ENCODE results near the gene RUNX3.
A peak's percentile ranks its signal among the peaks of the same experiment; 100 is the strongest.

RUNX3 gene

DNA sequence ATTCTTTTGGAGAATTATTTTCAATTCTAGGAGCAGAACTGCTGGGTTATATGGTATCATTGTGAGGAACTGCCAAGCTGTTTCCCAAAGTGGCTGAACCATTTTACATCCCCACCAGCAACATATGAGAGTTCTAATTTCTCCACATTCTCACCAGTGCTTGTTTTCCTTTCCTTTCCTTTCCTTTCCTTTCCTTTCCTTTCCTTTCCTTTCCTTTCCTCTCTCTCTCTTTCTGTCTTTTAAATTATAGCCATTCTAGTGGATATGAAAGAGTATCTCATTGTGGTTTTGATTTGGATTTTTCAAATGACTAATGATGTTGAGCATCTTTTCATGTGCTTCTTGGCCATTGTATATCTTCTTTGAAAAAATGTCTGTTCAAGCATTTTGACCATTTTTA lies 45.3 kb downstream of the RUNX3 start:
- H3K27me3 Mint-ChIP-seq: peaks cover 11% of the 10 kb centered on the region
- intact Hi-C loops (cut with micrococcal nuclease): no loop called here

DNA sequence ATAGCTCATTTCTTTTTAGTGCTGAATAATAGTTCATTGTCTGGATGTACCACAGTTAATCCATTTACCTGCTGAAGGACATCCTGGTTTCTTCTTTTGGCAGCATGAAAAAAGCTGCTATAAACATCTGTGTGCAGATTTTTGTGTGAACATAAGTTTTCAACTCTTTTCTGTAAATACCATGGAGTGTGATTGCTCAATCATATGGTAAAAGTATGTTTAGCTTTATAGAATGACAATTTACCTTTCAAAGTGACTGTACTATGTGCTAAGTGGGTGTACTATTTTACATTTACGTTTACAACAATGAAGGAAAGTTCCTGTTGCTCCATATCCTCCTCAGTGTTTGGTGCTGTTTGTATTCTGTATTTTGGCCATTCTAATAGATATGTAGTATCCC lies 49.0 kb downstream of the RUNX3 start:
- H3K36me3 Mint-ChIP-seq (ENCODE audit: low read depth): no peaks in the 10 kb centered on the region
- no peak overlapping the region for H3K27ac Mint-ChIP-seq
- H3K4me3 Mint-ChIP-seq: no peak overlapping the region
- intact Hi-C loops (cut with micrococcal nuclease): no loop called here
- peaks cover 29% of the 10 kb centered on the region for H3K9me3 Mint-ChIP-seq
- H3K4me1 Mint-ChIP-seq (ENCODE audit: low read depth): peaks cover 15% of the 10 kb centered on the region
- peaks cover 11% of the 10 kb centered on the region for H3K27me3 Mint-ChIP-seq

More for the DNA sequence above, 45.3 kb downstream of the RUNX3 start:
- H3K4me3 Mint-ChIP-seq: no peak overlapping the region
- peaks cover 16% of the 10 kb centered on the region for H3K4me1 Mint-ChIP-seq (ENCODE audit: low read depth)
- H3K27ac Mint-ChIP-seq: no peak overlapping the region
- peaks cover 27% of the 10 kb centered on the region for H3K9me3 Mint-ChIP-seq
- no peaks in the 10 kb centered on the region for H3K36me3 Mint-ChIP-seq (ENCODE audit: low read depth)

DNA sequence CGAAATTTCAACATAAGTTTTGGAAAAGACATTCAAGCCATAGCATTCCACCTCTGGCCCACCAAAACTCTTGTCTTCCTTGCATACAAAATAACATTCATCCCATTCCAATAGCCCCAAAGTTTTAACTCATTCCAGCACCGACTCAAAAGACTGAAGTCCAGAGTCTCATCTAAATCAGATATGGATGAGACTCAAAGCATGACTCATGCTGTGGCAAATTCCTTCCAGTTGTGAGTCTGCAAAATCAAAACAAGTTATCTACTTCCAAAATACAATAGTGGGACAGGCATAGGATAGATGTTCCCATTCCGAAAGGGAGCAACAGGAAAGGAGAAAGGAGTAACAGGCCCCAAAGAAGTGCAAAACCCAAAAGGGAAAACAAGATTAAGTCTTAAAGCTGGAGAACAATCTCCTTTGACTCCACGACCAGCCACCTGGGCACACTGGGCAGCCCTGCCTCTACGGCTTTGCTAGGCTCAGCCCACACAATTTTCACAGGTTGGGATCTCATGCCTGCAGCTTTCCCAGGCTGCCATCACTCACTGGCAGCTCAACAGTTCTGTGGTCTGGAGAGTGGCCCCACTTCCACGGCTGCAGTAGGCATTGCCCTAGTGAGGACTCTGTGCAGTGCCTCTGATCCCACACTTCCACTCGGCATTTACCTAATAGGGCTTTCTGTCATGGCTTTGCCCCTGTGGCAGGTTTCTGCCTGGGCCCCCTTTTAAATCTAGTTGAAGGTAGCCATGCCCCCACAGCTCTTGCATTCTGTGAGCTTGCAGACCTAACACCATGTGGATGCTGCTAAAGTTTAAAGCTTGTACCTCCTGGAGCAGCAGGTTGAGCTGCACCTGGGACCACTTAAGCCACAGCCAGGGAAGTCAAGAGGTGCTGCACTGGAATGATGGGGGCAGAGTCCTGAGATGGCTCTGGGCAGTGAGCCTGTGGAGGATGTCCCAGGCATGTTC lies 51.0 kb downstream of the RUNX3 start:
- H3K27ac Mint-ChIP-seq: no peak overlapping the region

DNA sequence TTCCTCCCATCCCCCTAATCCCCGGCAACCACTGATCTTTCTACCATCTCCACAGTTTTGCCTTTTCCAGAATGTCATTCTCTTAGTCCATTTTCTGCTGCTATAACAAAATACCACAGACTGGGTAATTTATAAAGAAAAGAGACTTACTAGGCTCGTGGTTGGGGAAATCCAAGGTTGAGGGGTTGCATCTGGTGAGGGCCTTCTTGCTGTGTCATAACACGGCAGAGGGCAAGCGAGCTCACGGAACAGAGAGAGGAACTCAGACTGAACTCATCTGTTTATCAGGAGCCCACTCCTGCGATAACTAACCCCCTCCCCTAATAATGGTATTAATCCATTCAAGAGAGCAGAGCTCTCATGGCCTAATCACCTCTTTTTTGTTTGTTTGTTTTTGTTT lies 52.0 kb downstream of the RUNX3 start:
- H3K27me3 Mint-ChIP-seq: peaks cover 9% of the 10 kb centered on the region
- intact Hi-C loops (cut with micrococcal nuclease): no loop called here
- no peaks in the 10 kb centered on the region for H3K36me3 Mint-ChIP-seq (ENCODE audit: low read depth)
- peaks cover 13% of the 10 kb centered on the region for H3K9me3 Mint-ChIP-seq
- H3K27ac Mint-ChIP-seq: no peak overlapping the region
- H3K4me1 Mint-ChIP-seq (ENCODE audit: low read depth): peaks cover 12% of the 10 kb centered on the region
- no peak overlapping the region for H3K4me3 Mint-ChIP-seq

More for the DNA sequence above, 51.0 kb downstream of the RUNX3 start:
- H3K27me3 Mint-ChIP-seq: peaks cover 9% of the 10 kb centered on the region
- intact Hi-C loops (cut with micrococcal nuclease): no loop called here
- H3K9me3 Mint-ChIP-seq: peaks cover 24% of the 10 kb centered on the region
- peaks cover 15% of the 10 kb centered on the region for H3K4me1 Mint-ChIP-seq (ENCODE audit: low read depth)
- H3K36me3 Mint-ChIP-seq (ENCODE audit: low read depth): no peaks in the 10 kb centered on the region
- H3K4me3 Mint-ChIP-seq: no peak overlapping the region

DNA sequence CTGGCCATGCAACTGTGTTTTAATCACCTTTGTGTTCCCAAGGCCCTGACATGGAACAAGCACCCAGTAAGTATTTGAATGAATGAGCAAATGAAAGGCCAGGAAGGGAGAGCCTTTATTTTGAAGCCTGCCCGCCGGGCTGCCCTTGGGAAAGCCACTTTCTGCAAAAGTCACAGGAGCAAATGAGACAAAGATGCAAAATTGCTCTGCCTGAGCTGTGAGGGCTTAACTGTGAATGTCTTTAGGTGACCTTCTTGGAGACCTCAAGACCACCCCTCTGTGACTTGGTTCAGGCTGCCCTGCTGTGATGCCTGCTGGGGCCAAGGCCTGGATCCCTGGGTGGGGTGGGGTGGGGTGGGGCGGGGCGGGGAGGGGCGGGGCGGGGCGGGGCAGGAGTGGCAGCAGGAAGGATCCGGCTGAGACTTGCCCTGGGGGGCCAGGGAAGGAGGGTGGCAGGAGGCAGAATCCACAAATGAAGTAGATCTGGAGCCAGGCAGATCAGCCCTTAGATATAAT lies 54.0 kb downstream of the RUNX3 start:
- H3K4me1 Mint-ChIP-seq (ENCODE audit: low read depth): peaks cover 26% of the 10 kb centered on the region
- H3K36me3 Mint-ChIP-seq (ENCODE audit: low read depth): peaks cover 6% of the 10 kb centered on the region
- intact Hi-C loops (cut with micrococcal nuclease): no loop called here
- H3K27me3 Mint-ChIP-seq: peaks cover 16% of the 10 kb centered on the region
- no peak overlapping the region for H3K27ac Mint-ChIP-seq
- no peak overlapping the region for H3K4me3 Mint-ChIP-seq
- peaks cover 12% of the 10 kb centered on the region for H3K9me3 Mint-ChIP-seq

DNA sequence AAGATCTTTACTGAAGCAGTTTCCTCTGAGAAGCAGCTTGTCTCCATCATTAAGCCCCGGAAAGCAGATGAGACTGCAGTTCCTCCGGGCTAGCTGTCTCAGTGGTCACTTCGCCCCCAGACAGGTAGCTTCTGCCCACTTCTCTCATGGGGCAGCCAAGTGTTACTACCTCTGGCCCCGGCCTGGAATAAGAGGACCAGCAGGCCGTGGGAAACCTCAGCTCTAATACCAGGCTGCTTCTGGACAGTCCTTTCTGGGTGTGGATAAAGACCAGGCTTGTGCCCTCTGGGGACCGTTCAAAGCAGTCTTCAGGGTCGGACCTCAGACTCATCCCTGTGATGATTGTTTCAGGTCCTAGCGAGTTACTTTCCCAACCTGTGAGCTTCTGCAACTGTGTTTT lies 54.8 kb downstream of the RUNX3 start:
- intact Hi-C loops (cut with micrococcal nuclease): no loop called here
- Mint-ChIP-seq H3K4me1 (ENCODE audit: low read depth) (peaks cover 34% of the 10 kb centered on the region), H3K27me3 (peaks cover 24% of the 10 kb centered on the region)

DNA sequence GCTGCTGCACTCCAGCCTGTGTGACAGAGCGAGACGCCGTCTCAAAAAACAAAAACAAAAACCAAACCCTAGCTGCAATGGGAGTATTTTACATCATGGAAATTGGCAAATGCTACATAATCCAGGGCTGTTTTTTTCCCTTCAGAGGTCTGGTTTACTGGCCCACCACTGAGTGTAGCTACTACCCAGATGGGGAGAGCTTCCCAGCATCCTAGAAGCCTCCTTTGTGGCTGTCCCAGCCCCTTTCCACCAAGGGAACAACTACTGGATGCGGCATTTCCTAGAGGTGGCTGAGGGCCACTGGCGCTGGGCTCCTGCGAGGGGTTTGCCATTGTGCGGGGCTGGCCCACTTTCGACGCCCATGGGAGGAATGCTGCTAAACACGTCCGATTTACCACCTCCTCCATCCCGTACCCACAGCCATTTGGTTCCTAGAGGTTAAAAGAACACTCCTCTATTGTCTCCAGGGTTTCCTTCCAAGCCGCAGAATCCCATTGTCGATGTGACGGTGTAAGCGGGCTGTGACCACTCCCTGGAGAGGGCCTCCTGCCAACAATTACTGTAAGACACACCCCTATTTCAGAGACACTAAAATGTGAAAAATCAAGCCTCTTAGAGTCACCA lies 55.4 kb downstream of the RUNX3 start:
- Mint-ChIP-seq H3K9me3 (peaks cover 2% of the 10 kb centered on the region), H3K27ac (no peak overlapping the region), H3K36me3 (ENCODE audit: low read depth) (peaks cover 9% of the 10 kb centered on the region), H3K4me1 (ENCODE audit: low read depth) (peaks cover 34% of the 10 kb centered on the region), H3K27me3 (peaks cover 20% of the 10 kb centered on the region), H3K4me3 (no peak overlapping the region)
- intact Hi-C loops (cut with micrococcal nuclease): no loop called here

More for the DNA sequence above, 54.8 kb downstream of the RUNX3 start:
- no peak overlapping the region for H3K27ac Mint-ChIP-seq
- H3K9me3 Mint-ChIP-seq: peaks cover 7% of the 10 kb centered on the region
- H3K4me3 Mint-ChIP-seq: no peak overlapping the region
- peaks cover 9% of the 10 kb centered on the region for H3K36me3 Mint-ChIP-seq (ENCODE audit: low read depth)

DNA sequence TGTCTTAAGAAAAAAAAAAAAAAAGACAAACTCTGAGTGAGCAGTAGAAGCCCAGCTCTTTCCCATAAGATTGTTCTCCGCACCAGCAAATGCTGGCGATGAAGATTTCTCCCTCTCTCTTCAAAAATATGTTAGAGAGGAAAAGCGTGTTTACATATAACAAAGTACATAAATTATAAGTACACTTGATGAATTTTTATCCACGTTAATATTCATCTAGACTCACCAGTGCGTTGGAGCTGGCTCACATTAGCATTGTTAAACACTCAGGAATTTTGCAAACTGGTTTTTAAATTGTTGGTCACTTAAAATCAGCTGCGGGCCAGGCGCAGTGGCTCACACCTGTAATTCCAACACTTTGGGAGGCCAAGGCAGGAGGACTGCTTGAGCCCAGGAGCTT lies 56.0 kb downstream of the RUNX3 start:
- Mint-ChIP-seq H3K27ac (no peak overlapping the region), H3K9me3 (no peaks in the 10 kb centered on the region), H3K27me3 (peaks cover 23% of the 10 kb centered on the region), H3K4me3 (no peak overlapping the region), H3K36me3 (ENCODE audit: low read depth) (peaks cover 9% of the 10 kb centered on the region), H3K4me1 (ENCODE audit: low read depth) (peaks cover 33% of the 10 kb centered on the region)
- intact Hi-C loops (cut with micrococcal nuclease): no loop called here

DNA sequence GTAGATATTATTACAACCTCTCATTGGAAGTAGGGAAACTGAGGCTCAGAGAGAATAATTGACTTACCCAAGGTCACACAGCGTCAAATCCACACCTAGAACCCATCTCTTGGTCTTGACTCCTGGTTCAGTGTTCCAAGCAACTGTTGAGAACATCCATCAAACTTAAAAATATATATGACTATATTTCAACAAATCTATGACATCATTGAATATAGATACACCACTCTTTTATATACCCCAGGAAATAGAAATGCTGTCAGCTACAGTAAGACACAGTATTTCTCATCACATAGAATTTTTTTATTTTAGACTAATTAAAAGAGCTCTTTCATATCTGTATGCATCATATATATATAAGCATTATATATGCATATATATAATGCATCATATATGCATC lies 56.9 kb downstream of the RUNX3 start:
- Mint-ChIP-seq H3K4me3 (peak overlapping the region; percentile 13), H3K9me3 (no peaks in the 10 kb centered on the region), H3K4me1 (ENCODE audit: low read depth) (peaks cover 35% of the 10 kb centered on the region), H3K27ac (peak overlapping the region; percentile 91), H3K36me3 (ENCODE audit: low read depth) (peaks cover 9% of the 10 kb centered on the region), H3K27me3 (peaks cover 30% of the 10 kb centered on the region)
- intact Hi-C loops (cut with micrococcal nuclease): no loop called here

DNA sequence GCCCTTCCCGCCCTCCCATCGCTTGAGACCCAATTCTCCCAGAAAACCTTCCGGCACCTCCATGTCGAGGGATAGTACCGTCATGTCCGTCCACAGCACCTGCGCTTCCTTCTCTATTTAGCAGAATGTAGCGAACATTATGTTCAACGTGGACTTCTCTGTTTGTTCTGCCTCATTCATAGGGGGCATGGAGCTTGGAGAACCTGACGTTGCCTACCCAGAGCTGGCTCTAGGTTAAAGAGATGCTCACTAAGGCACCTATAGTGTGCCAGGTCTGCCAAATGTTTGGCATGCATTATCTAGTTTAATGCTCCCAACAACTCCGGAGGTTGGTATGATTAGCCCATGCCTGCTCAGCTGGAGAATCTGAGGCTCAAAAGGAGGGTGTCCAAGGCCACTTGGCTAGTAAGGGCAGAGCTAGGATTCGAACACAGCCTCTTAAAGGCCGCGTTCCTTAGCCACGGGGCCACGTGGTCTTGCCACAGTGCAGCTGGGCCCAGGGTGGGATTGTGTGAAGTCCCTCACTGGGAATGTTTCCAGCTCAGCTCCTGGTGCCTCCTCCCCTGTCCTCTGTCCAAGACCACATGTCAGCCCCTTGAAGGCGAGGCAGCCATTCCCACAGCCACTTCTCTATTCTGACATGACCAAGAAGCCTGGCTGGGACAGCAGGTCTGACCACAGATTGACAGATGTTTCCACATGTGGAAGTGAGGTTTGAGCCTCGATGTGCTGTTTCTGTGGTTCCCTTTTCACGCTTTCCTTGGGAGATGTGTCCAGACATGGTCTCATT lies 57.8 kb downstream of the RUNX3 start:
- Mint-ChIP-seq H3K4me1 (ENCODE audit: low read depth) (peaks cover 44% of the 10 kb centered on the region), H3K9me3 (no peaks in the 10 kb centered on the region), H3K36me3 (ENCODE audit: low read depth) (peaks cover 9% of the 10 kb centered on the region), H3K27ac (peak overlapping the region; percentile 91), H3K4me3 (peak overlapping the region; percentile 34), H3K27me3 (peaks cover 39% of the 10 kb centered on the region)
- intact Hi-C loops (cut with micrococcal nuclease): no loop called here

DNA sequence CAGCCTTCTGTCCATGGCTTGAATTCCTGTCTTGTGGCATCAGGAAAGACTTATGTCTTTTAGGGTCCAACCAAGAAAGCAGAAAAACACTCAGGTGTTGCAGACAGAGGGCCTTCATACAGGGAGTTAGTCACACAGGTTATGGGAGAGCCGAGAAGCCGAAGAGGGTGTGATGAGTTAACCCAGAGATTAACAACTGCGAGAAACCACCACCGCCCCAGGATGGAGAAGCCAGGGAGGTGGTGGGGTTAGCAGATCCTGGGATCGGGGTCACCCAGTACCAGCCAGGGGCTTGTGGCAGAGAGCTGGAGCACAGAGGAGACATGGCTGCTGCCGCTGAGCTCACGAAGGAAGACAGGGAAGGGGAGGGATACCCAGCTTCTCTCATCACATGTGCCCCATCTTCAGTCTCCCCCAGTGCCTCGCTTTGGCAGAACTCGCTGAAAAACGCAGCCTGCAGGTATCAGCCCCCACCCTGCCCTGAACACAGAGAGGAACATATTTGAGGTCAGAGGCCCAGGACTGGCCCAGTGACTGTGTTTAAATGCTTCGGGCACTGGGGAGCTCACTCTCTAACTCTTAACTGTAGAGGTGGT lies 58.7 kb downstream of the RUNX3 start:
- intact Hi-C loops (cut with micrococcal nuclease): no loop called here
- peaks cover 9% of the 10 kb centered on the region for H3K36me3 Mint-ChIP-seq (ENCODE audit: low read depth)
- peak overlapping the region; percentile 81 for H3K4me3 Mint-ChIP-seq
- peaks cover 48% of the 10 kb centered on the region for H3K4me1 Mint-ChIP-seq (ENCODE audit: low read depth)
- H3K27me3 Mint-ChIP-seq: peaks cover 44% of the 10 kb centered on the region
- no peaks in the 10 kb centered on the region for H3K9me3 Mint-ChIP-seq
- peak overlapping the region; percentile 91 for H3K27ac Mint-ChIP-seq

DNA sequence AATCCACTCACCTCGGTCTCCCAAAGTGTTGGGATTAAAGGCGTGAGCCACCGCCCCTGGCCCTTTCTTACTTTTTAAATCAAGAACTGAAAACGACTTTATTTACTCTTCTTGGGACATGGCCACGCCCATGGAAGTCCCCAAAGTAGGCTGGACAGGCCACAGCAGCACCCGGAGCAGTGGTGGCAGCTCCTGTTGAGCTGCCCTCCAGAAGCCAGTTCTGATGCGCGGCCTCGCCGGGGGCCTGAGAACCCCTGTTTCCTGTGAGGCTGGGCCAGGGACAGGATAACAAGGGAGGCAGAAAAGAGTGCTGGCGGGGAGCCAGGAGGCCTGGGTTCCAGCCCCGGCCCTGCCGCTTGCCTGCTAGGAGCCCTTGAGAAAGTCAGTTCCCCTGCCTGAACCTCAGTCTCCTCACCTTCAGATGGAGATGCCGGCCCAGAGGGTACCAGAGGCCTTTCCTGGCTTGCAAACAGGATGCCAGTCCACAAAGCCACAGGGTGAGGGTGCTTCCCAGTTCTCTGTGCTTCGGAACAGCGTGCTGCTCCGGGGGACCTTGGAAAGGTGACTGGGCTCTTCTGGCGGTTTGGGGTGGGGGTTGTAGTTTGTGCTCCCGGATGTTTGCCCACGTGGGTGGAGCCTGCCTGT lies 59.4 kb downstream of the RUNX3 start:
- Mint-ChIP-seq H3K4me1 (ENCODE audit: low read depth) (peaks cover 48% of the 10 kb centered on the region), H3K9me3 (no peaks in the 10 kb centered on the region), H3K27ac (peak overlapping the region; percentile 91), H3K36me3 (ENCODE audit: low read depth) (peaks cover 9% of the 10 kb centered on the region), H3K27me3 (peaks cover 46% of the 10 kb centered on the region), H3K4me3 (peak overlapping the region; percentile 81)
- intact Hi-C loops (cut with micrococcal nuclease): no loop called here

Data from dendritic cell treated with granulocyte-macrophage colony-stimulating factor and Interleukin-4, amounts not matched to agents 40 ng/mL and 50 ng/mL, for 4 days (primary cell).